ENCODE data around the gene USP43. TPM values are rescaled to one million over a fixed set of nuclear protein-coding genes. Genes with fewer than 3 reads are reported as not detected.

The USP43 gene
- total RNA-seq, 2 donors from 2014 or later: 0.20 to 1.1 TPM

DNA sequence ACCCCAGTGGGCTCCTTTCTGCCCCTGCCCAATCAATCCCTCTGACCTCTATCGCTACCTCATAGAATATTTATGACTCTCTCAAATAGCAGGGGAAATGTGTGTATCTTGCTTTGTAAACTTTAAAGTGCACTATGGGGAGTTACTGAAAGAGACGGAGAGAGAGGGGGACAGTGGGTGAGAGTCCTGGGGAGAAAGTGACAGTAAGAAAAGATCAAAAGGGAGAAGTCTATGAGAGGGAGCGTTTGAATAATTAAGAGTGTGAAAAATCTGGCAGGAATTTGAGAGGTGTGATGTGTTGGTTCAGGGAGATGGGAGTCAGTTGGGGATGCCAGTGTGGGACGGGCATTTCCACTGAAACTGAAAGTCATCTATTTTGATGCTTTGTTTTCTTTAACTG lies 32.6 kb downstream of the USP43 start:
- ATAC-seq (no peak), DNase-seq (ENCODE audit: low spot score in 2 of 2) (no peak)
- peak overlapping the region in 1 of 2 donors; percentile 63 for H3K27ac Mint-ChIP-seq
- H3K36me3 Mint-ChIP-seq: peaks cover 6 to 13% of the 10 kb centered on the region in 2 donors
- H3K9me3 Mint-ChIP-seq: peaks cover 6 to 8% of the 10 kb centered on the region in 2 donors

DNA sequence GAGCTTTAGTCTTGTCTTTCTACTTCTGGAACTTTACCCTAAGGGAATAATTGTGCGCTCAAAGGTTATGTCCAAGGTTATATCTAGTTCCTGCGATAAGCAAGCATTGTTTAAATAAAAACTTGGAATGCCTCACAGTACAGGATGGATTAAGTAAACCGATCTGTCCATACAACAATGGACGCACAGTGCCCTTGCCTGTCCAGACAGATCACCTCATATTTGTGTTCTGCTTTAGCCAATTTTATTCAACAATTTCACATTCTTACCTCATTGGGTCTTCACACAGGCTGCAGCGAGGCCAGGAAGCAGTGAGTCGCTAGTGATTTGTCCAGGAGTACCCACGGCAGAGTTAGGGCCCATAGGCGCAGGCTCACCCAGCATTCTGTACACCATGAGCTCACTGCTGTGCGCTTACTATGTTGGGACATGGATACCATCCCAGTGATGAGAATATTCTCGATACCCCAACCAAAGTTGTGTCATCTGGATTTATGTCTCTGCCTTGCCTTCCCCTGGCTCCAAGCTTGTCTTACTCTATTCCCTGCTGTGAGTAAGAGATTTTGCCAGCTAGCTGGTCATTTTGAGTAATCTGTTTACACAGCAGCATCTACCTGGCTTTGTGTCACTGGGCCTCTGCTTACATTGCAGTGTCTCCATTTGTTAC lies 39.8 kb downstream of the USP43 start:
- DNase-seq (ENCODE audit: low spot score in 2 of 2) (no peak), ATAC-seq (no peak)
- Mint-ChIP-seq H3K27ac (no peak overlapping the region), H3K36me3 (peaks cover 4 to 6% of the 10 kb centered on the region in 2 donors), H3K9me3 (peaks cover 9% of the 10 kb centered on the region in 2 donors)

- Mint-ChIP-seq H3K36me3 (no peaks in the 10 kb centered on the region), H3K27ac (no peak overlapping the region), H3K9me3 (peaks cover 0 to 4% of the 10 kb centered on the region in 2 donors)
- no peak for DNase-seq (ENCODE audit: low spot score in 2 of 2)
- ATAC-seq: no peak
Observed at GRCh38 chr17:9693755-9694154, 48.4 kb downstream of the USP43 start.

- Mint-ChIP-seq H3K27ac (no peak overlapping the region), H3K9me3 (peaks cover 0 to 4% of the 10 kb centered on the region in 2 donors), H3K36me3 (no peaks in the 10 kb centered on the region)
- DNase-seq (ENCODE audit: low spot score in 2 of 2) (no peak), ATAC-seq (no peak)
Observed at GRCh38 chr17:9696279-9697044, 51.1 kb downstream of the USP43 start.

- Mint-ChIP-seq H3K36me3 (no peaks in the 10 kb centered on the region), H3K9me3 (peaks cover 0 to 4% of the 10 kb centered on the region in 2 donors), H3K27ac (no peak overlapping the region)
- DNase-seq (ENCODE audit: low spot score in 2 of 2) (no peak), ATAC-seq (no peak)
Observed at GRCh38 chr17:9700136-9700535, 54.8 kb downstream of the USP43 start.

GRCh38 chr17:9700754-9701476 lies 55.6 kb downstream of the USP43 start:
- Mint-ChIP-seq H3K27ac (no peak overlapping the region), H3K9me3 (peaks cover 0 to 4% of the 10 kb centered on the region in 2 donors), H3K36me3 (no peaks in the 10 kb centered on the region)
- DNase-seq (ENCODE audit: low spot score in 2 of 2) (no peak), ATAC-seq (no peak)

GRCh38 chr17:9702482-9702881 lies 57.2 kb downstream of the USP43 start:
- Mint-ChIP-seq H3K9me3 (no peaks in the 10 kb centered on the region), H3K36me3 (no peaks in the 10 kb centered on the region), H3K27ac (no peak overlapping the region)
- ATAC-seq (no peak), DNase-seq (ENCODE audit: low spot score in 2 of 2) (no peak)

- Mint-ChIP-seq H3K9me3 (no peaks in the 10 kb centered on the region), H3K36me3 (no peaks in the 10 kb centered on the region), H3K27ac (no peak overlapping the region)
- ATAC-seq (no peak), DNase-seq (ENCODE audit: low spot score in 2 of 2) (no peak)
Observed at GRCh38 chr17:9702914-9703780, 57.8 kb downstream of the USP43 start.

GRCh38 chr17:9703781-9704082 lies 58.4 kb downstream of the USP43 start:
- DNase-seq (ENCODE audit: low spot score in 2 of 2) (no peak), ATAC-seq (no peak)
- H3K9me3 Mint-ChIP-seq: no peaks in the 10 kb centered on the region
- H3K36me3 Mint-ChIP-seq: no peaks in the 10 kb centered on the region
- H3K27ac Mint-ChIP-seq: no peak overlapping the region

GRCh38 chr17:9705745-9706144 lies 60.4 kb downstream of the USP43 start:
- no peaks in the 10 kb centered on the region for H3K9me3 Mint-ChIP-seq
- H3K36me3 Mint-ChIP-seq: no peaks in the 10 kb centered on the region
- H3K27ac Mint-ChIP-seq: no peak overlapping the region
- no peak for ATAC-seq
- no peak for DNase-seq (ENCODE audit: low spot score in 2 of 2)

GRCh38 chr17:9707948-9708347 lies 62.6 kb downstream of the USP43 start:
- DNase-seq (ENCODE audit: low spot score in 2 of 2) (no peak), ATAC-seq (no peak)
- Mint-ChIP-seq H3K9me3 (no peaks in the 10 kb centered on the region), H3K27ac (no peak overlapping the region), H3K36me3 (no peaks in the 10 kb centered on the region)

DNA sequence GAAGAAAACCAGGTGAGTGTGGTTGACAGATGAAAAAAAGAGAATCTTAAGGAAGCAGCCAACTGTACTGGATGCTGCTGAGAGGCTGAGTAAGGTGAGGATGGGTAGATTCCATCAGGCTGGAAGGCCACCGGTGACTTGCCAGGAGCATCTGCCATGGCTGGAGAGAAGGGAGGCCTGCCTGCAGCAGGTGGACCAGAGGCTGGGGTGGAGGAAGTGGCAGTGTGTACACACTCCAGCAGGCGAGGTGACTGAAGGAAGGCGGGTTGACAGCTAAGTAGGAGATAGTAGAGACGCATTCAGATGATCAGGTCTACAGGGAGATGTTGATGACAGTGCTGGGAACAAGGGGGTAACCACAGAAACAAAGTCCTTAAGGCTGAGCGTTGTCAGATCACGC lies 69.5 kb downstream of the USP43 start:
- DNase-seq (ENCODE audit: low spot score in 2 of 2) (no peak), ATAC-seq (no peak)
- Mint-ChIP-seq H3K27ac (no peak overlapping the region), H3K9me3 (no peaks in the 10 kb centered on the region), H3K36me3 (no peaks in the 10 kb centered on the region)

DNA sequence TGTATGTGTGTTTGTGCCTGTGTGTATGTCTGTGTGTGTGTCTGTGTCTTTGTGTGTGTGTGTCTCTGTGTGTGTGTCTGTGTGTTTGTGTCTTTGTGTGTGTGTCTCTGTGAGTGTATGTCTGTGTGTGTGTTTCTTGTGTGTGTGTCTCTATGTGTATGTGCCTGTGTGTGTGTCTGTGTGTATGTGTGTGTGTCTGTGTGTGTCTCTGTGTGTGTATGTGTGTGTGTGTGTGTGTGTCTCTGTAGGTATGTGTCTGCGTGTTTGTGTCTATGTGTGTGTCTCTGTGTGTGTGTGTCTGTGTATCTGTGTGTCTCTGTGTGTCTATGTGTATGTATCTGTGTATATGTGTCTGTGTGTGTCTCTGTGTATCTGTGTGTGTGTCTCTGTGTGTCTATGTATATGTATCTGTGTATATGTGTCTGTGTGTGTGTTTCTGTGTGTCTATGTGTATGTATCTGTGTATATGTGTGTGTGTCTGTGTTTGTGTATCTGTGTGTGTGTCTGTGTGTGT lies 70.2 kb downstream of the USP43 start:
- no peaks in the 10 kb centered on the region for H3K9me3 Mint-ChIP-seq
- no peaks in the 10 kb centered on the region for H3K36me3 Mint-ChIP-seq
- no peak for DNase-seq (ENCODE audit: low spot score in 2 of 2)

DNA sequence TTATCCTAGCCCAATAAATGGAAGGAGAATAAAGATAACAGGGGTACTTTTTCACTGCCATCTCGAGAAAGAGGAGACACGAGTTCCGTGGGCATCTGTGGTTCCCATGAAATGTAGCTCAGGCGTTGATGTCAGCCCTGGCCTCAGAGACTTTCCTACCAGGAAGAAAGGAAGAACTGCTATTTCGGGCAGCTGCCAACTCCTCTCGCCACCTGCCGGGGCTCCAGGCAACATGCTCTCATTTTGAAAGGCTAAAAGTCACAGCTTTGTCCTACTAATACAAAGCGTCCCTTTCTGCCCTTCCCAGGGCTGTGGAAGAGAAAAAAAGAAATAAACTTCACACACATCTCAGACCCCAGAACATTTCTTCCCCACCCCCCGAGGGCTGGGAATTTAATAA lies 80.3 kb downstream of the USP43 start:
- no peak for ATAC-seq
- Mint-ChIP-seq H3K27ac (no peak overlapping the region), H3K36me3 (no peaks in the 10 kb centered on the region), H3K9me3 (no peaks in the 10 kb centered on the region)
- no peak for DNase-seq (ENCODE audit: low spot score in 2 of 2)

More for the DNA sequence above, 70.2 kb downstream of the USP43 start:
- ATAC-seq: no peak
- H3K27ac Mint-ChIP-seq: no peak overlapping the region

DNA sequence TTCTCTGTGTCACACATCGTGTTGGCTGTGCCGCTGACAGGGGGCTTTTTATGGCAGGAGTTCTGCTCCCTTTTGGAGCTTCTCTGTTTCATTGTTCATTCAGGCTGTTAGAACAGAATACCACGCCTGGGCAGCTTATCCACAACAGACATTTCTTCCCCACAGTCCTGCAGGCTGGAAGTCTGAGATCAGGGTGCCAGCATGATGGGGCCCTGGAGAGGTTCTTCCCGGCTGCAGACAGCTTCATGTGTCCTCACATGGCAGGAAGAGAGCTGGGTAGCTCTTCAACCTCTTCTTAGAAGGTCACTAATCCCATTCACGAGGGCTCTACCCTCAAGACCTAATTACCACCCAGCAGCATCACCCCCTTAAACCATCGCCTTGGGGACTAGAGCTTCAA lies 81.0 kb downstream of the USP43 start:
- no peak overlapping the region for H3K27ac Mint-ChIP-seq

GRCh38 chr17:9728005-9728404 lies 82.7 kb downstream of the USP43 start:
- Mint-ChIP-seq H3K27ac (no peak overlapping the region), H3K9me3 (no peaks in the 10 kb centered on the region), H3K36me3 (no peaks in the 10 kb centered on the region)
- ATAC-seq (no peak), DNase-seq (ENCODE audit: low spot score in 2 of 2) (no peak)

More for the DNA sequence above, 81.0 kb downstream of the USP43 start:
- DNase-seq (ENCODE audit: low spot score in 2 of 2) (no peak), ATAC-seq (no peak)
- no peaks in the 10 kb centered on the region for H3K9me3 Mint-ChIP-seq
- H3K36me3 Mint-ChIP-seq: no peaks in the 10 kb centered on the region
